H1 (cell line): Measurements from ENCODE around the gene CYB5R3. TPM values are rescaled to one million over a fixed set of nuclear protein-coding genes. Genes with fewer than 3 reads are reported as not detected.

Experiments used
- CBX5 ChIP-seq: fragments of 300-800, 300-1000 bp; sonication (generic); IDR thresholded peaks from 2 replicates; pipeline ENCODE4 v1.7.1; 2016; ENCODE audit warnings: antibody characterized with exemption, low read length, low read depth
- CHD7 ChIP-seq: fragments of 300-600 bp; sonication (generic); IDR thresholded peaks from 2 replicates; pipeline ENCODE4 v1.7.1; 2012; ENCODE audit warnings: low read length, moderate library complexity, mild to moderate bottlenecking, inconsistent platforms; ENCODE audit not compliant: insufficient replicate concordance
- CREB1 ChIP-seq: IDR thresholded peaks from 2 replicates; pipeline ENCODE4 v1.6.1; 2012; ENCODE audit warnings: inconsistent platforms
- CTBP2 ChIP-seq: IDR thresholded peaks from 2 replicates; pipeline ENCODE4 v1.7.0; 2011; ENCODE audit warnings: borderline replicate concordance, mild to moderate bottlenecking, moderate library complexity, mixed read lengths, low read length; ENCODE audit not compliant: insufficient read depth, insufficient read length
- GABPA ChIP-seq: IDR thresholded peaks from 2 replicates; pipeline ENCODE4 v1.6.1; 2011; ENCODE audit warnings: mild to moderate bottlenecking, low read length, moderate library complexity, borderline replicate concordance; ENCODE audit not compliant: insufficient read depth
- MAFK ChIP-seq: IDR thresholded peaks from 2 replicates; pipeline ENCODE4 v1.6.1; 2012; ENCODE audit warnings: low read depth, mild to moderate bottlenecking, improper control_type of control experiment, low read length
- MAX ChIP-seq: IDR thresholded peaks from 2 replicates; pipeline ENCODE4 v1.6.1; 2012; ENCODE audit warnings: inconsistent platforms
- TCF12 ChIP-seq: IDR thresholded peaks from 2 replicates; pipeline ENCODE4 v1.6.1; 2011; ENCODE audit warnings: low read depth, mild to moderate bottlenecking, low read length
- polyA plus RNA-seq, 7 experiments: library from polyadenylated mRNA; depleted of rRNA in 3 of 7; stranded (reverse) in 5 of 7; unstranded in 2 of 7; fragments of >200 nt in 5 of 7; fragments of 200-250 nt in 2 of 7; gene quantifications; 1 replicate in 5 of 7; 2 replicates in 1 of 7; 4 replicates in 1 of 7; pipeline versions ENCODE4 v1.2.1 to v1.2.3, GENCODE V29; 2011 to 2013; ENCODE audit warnings: missing spikeins in 2 of 7, mixed read lengths in 2 of 7
- total RNA-seq: library from RNA; stranded (reverse); fragmentation: NEBNext Ultra II Directional; extraction: Animal tissue kit (Norgen Biotek cat#: 25700); gene quantifications from 2 replicates; pipeline ENCODE4 v1.2.1, GENCODE V29; 2021

CYB5R3 gene
- total and polyA plus RNA-seq, 2 of the 8 experiments (the other 6 are each of a cell fraction or from before 2014, with no cell fraction given) = 75.3 to 113 TPM

DNA sequence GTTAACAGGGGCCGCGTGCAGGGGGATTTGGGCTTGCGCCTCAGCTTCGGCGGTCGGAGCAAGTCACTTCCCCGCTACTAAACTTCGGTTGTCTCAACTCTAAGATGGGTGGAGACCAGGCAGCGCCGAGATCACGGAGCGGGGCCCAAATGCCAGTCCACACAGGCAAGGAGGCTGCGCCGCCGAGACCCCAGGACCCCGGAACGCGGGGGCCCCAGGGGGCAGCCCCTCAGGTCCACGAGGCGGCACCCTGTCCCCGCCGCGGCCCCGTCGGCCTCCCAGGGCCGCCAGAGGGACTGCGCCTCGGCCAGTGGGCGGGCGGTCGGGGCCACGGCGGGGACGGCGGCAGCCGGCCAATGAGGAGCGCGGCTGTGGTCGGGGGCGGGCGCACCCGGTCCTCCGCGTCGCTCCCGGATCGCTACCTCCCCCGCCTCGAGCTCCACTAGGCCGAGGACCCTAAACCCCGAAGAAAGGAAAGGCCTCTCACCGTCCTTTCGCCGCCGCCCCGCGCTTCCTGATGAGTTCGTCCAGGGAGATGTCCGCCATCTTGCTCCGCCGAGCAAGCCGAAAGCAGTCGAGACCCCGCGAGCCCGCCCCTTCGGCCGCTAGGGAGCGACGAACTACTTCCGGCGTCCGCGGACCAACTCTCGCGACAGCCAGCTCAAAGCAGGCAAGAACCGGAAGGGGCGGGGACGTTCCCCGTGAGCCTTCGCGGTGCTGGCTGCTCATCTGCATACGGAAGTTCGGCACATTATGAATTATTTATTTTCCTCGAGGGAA lies 34.7 kb downstream of the CYB5R3 start, which contains the start of gene POLDIP3 (continued):
- TF ChIP-seq CHD7 (no peak), TCF12 (no peak), CBX5 (no peak), CREB1 (peak; percentile 46), MAFK (no peak), MAX (peak; percentile 39), CTBP2 (no peak), GABPA (peak; percentile 95; the same call in 1 of the 2 replicates)
